ENCODE data around the gene R3HCC1L. TPM values are rescaled to one million over a fixed set of nuclear protein-coding genes. Genes with fewer than 3 reads are reported as not detected.

The R3HCC1L gene
- total RNA-seq (2011; cell fraction: chromatin; rRNA removed; ENCODE audit: low replicate concordance) = 9.2 and 31.2 TPM in 2 replicates
- 5.7 and 8.3 TPM in 2 replicates for total RNA-seq (2011; cell fraction: nucleolus; rRNA removed)
- total RNA-seq (2011; cell fraction: nucleoplasm; rRNA removed) = 10.9 and 15.3 TPM in 2 replicates
- 10.9 and 12.9 TPM in 2 replicates for total RNA-seq (2014; rRNA removed)
- 15.4 and 15.9 TPM in 2 replicates for total RNA-seq (2014; rRNA removed; fragmentation: Illumina TruSeq; extraction: Trizol)
- 14.0 and 14.7 TPM in 2 replicates for total RNA-seq (2015; rRNA removed; fragmentation: Illumina TruSeq; extraction: Trizol)
- total RNA-seq (2021) = 8.9 and 9.3 TPM in 2 replicates
- polyA plus RNA-seq (2011; rRNA removed) = 10.7 and 12.6 TPM in 2 replicates
- polyA plus RNA-seq (2011; cell fraction: cytosol; rRNA removed) = 3.3 and 7.6 TPM in 2 replicates
- 10.1 and 10.9 TPM in 2 replicates for polyA plus RNA-seq (2011; cell fraction: nucleus; rRNA removed)
- 8.2 and 9.1 TPM in 2 replicates for polyA plus RNA-seq (2012)
- polyA plus RNA-seq (2014; fragmentation: Illumina TruSeq; extraction: Trizol) = 11.4 and 13.8 TPM in 2 replicates
- polyA plus RNA-seq (2014; fragmentation: Nextera tagmentation; extraction: Ambion mirVana) = 10 to 100 TPM in 1 of 2 experiments, 1 to 10 TPM in 1; 9.1 to 17.8 TPM
- polyA plus RNA-seq (2014; rRNA removed) = 9.5 and 11.3 TPM in 2 replicates
- 28.8 and 35.1 TPM in 2 replicates for polyA minus RNA-seq (2011; rRNA and poly(A)+ RNA removed)
- 6.2 and 7.6 TPM in 2 replicates for polyA minus RNA-seq (2011; cell fraction: cytosol; rRNA and poly(A)+ RNA removed)
- polyA minus RNA-seq (2011; cell fraction: nucleus; rRNA and poly(A)+ RNA removed) = 12.1 and 20.0 TPM in 2 replicates
- Bru-seq, nascent RNA = percentile 76 among the genes with signal in this experiment
- BruChase-seq, experiment 1, labeled RNA remaining after a 2-hour chase = percentile 77 among the genes with signal in this experiment
- BruChase-seq, experiment 2, labeled RNA remaining after a 6-hour chase = percentile 73 among the genes with signal in this experiment
- long read RNA-seq, experiment 1, partial matches to known transcripts = 9 of 44 reads
- long read RNA-seq, experiment 1, other reads (novel, unspliced or antisense) = 32 of 44 reads
- long read RNA-seq, experiment 2, partial matches to known transcripts = 8 of 12 reads
- long read RNA-seq, experiment 2, other reads (novel, unspliced or antisense) = 3 of 12 reads
- long read RNA-seq, experiment 3, partial matches to known transcripts = 0 of 6 reads
- long read RNA-seq, experiment 3, other reads (novel, unspliced or antisense) = 6 of 6 reads

GRCh38 chr10:98134431-98135221, at the start of gene R3HCC1L:
R3HCC1L (plus strand) TSS chr10:98134657; CDS start chr10:98208115, 73,458 bp downstream.
- Histone ChIP-seq H2AFZ (ENCODE audit: low read depth, low read length) (peak within 1 kb of the TSS; percentile 100), H3K9ac (ENCODE audit: insufficient read depth in 1 of 2, low read depth in 2 of 2, low read length in 2 of 2) (peak within 1 kb of the TSS; percentile 76 to 96), H3K4me1 (replicated peaks in 1 of 2; ENCODE audit: control insufficient read depth in 2 of 2, insufficient read depth in 2 of 2, low read length in 2 of 2) (peaks cover 4 to 12% of the 10 kb centered on the region in 2 experiments; a peak in 2 of 5 replicates), H3K9me3 (replicated peaks; ENCODE audit: control insufficient read depth, insufficient read depth, low read depth, low read length) (no peaks in the 10 kb centered on the region), H3K9me1 (ENCODE audit: control insufficient read depth, insufficient read depth, low read length) (no peaks in the 10 kb centered on the region), H4K20me1 (replicated peaks; ENCODE audit: control insufficient read depth, insufficient read depth, low read length) (no peaks in the 10 kb centered on the region), H3K4me3 (peak within 1 kb of the TSS; percentile 86), H3K27ac (ENCODE audit: extremely low read depth, low read depth, low read length) (peak within 1 kb of the TSS; percentile 77), H3K27me3 (ENCODE audit: control insufficient read depth in 2 of 2, insufficient read depth in 2 of 2, low read length in 2 of 2) (no peaks in the 10 kb centered on the region), H3K79me2 (ENCODE audit: control insufficient read depth, insufficient read depth, low read length) (peaks cover 51% of the 10 kb centered on the region), H3K4me2 (ENCODE audit: insufficient read depth, low read length) (peak within 1 kb of the TSS; percentile 76), H3K36me3 (ENCODE audit: control insufficient read depth, insufficient read depth, low read length) (no peaks in the 10 kb centered on the region)
- intact Hi-C loops (cut with micrococcal nuclease) = no loop called here
- ChIA-PET POLR2A (interaction anchor here (0.7 to 1.1 kb wide), 4 partner anchors 9 to 44 kb away, joined by 3 to 6 read pairs (median 3); no protein-coding TSS in a partner anchor), CTCF (ENCODE audit: low intra/inter-chr PET ratio) (no interaction called here)
- ATAC-seq (peak; percentile 98), FAIRE-seq (peak; percentile 91), DNase-seq (ENCODE audit: extremely low read depth in 1 of 4, low spot score in 3 of 4) (peak; percentile 81 to 93 (median 83))
- in situ Hi-C loops (cut with MboI) = no loop called here
- WGBS (ENCODE audit: insufficient coverage, low coverage, missing lambda C conversion rate) = 1% methylated on average over 51 of the region's 64 CpGs
- no TSS peak for BruUV-seq (replicated peaks)
- TF ChIP-seq SIN3B (IDR thresholded peaks at IDR 0.05; ENCODE audit: low read depth) = peak; percentile 26; the same call in 1 of the 2 replicates
- no peak for TF ChIP-seq SETDB1 (IDR thresholded peaks at IDR 0.05; ENCODE audit: low read length)
- no peak for TF ChIP-seq ZNF134 (CRISPR knock-in tag; conservative IDR thresholded peaks at IDR 0.05)
- no peak for TF ChIP-seq RUNX1 (IDR thresholded peaks at IDR 0.05; ENCODE audit: low read depth)
- no peak for TF ChIP-seq DMBX1 (CRISPR knock-in tag; IDR thresholded peaks at IDR 0.05; ENCODE audit: borderline replicate concordance)
- TF ChIP-seq HNRNPK (IDR thresholded peaks at IDR 0.05; ENCODE audit: low read depth, low read length, poor library complexity, severe bottlenecking) = no peak
- TF ChIP-seq KDM4B (IDR thresholded peaks at IDR 0.05; ENCODE audit: borderline replicate concordance in 2 of 2, low read depth in 1 of 2) = no peak
- no peak for TF ChIP-seq ZNF740 (CRISPR knock-in tag; IDR thresholded peaks at IDR 0.05)
- no peak for TF ChIP-seq ZNF740 (tag; IDR thresholded peaks at IDR 0.05)
- peak in 1 of 2 experiments; percentile 79 for TF ChIP-seq AFF1 (IDR thresholded peaks at IDR 0.05; ENCODE audit: low read depth in 1 of 2, partially characterized antibody in 2 of 2)
